ENCODE measurements around the gene LASP1NB.
A peak's percentile ranks its signal among the peaks of the same experiment; 100 is the strongest.

- TF ChIP-seq CTCF (IDR thresholded peaks at IDR 0.05 in 8 of 11, conservative IDR thresholded peaks at IDR 0.05 in 3 of 11) = peak in 1 of 11 experiments; percentile 20
- peak in 2 of 3 donors; percentile 14 to 28 for TF ChIP-seq POLR2AphosphoS5 (IDR thresholded peaks at IDR 0.05)
- no peak for TF ChIP-seq POLR2A (IDR thresholded peaks at IDR 0.05)
Measured at GRCh38 chr17:38883592-38884526, 41.6 kb upstream of the LASP1NB start.
